SK-N-SH (cell line): ENCODE results near the gene BAG3. TPM values are rescaled to one million over a fixed set of nuclear protein-coding genes. Genes with fewer than 3 reads are reported as not detected.
A peak's percentile ranks its signal among the peaks of the same experiment; 100 is the strongest.

Experiments
- CTCF ChIA-PET: fragments of 300-600, 350-600 bp; formaldehyde crosslinking; extraction: SDS; loops from one replicate; lab custom pipeline; 2021; lab: Yijun Ruan, JAX
- POLR2A ChIA-PET: fragments of 350-600 bp; sonication (Branson Sonifier 250); formaldehyde crosslinking; extraction: SDS; loops from one replicate; lab custom pipeline; 2020; ENCODE audit warnings: antibody characterized with exemption, inconsistent platforms; lab: Yijun Ruan, JAX
- DNase-seq: peaks from one replicate; pipeline ENCODE4 v3.0.0; 2012
- H2AFZ ChIP-seq: fragments of 200-600 bp; sonication (generic); 2 replicates; pipeline ENCODE4 v1.8.1; 2016; ENCODE audit warnings: antibody characterized with exemption, mild to moderate bottlenecking, low read depth
- H3F3A ChIP-seq: fragments of 200-600 bp; sonication (generic); replicated peaks from 2 replicates; pipeline ENCODE3; 2016; ENCODE audit warnings: antibody characterized with exemption, mild to moderate bottlenecking; ENCODE audit not compliant: insufficient read depth
- H3K27ac ChIP-seq, 2 experiments: fragments of 200-500 bp in 1 of 2; fragments of 200-600 bp in 1 of 2; sonication (Bioruptor generic) in 1 of 2; sonication (generic), shearing (Covaris generic) in 1 of 2; 2 replicates each; pipeline versions ENCODE4 v1.5.1 to v1.6.1; 2014 to 2016; ENCODE audit warnings: low read depth in 2 of 2, inconsistent platforms in 1 of 2, low read length in 1 of 2, mild to moderate bottlenecking in 1 of 2, mixed read lengths in 1 of 2
- H3K27me3 ChIP-seq: fragments of 200-600 bp; sonication (generic), shearing (Covaris generic); 2 replicates; pipeline ENCODE4 v1.6.1; 2016; ENCODE audit warnings: mixed run types; ENCODE audit not compliant: insufficient read depth
- H3K36me3 ChIP-seq, 2 experiments: fragments of 200-500 bp in 1 of 2; fragments of 200-600 bp in 1 of 2; sonication (Bioruptor generic) in 1 of 2; sonication (generic) in 1 of 2; replicated peaks in 1 of 2; 2 replicates each; pipeline versions ENCODE3 to v1.5.1; 2014 to 2016; ENCODE audit warnings: low read length in 1 of 2, mild to moderate bottlenecking in 1 of 2; ENCODE audit not compliant: insufficient read depth in 2 of 2, control insufficient read depth in 1 of 2
- H3K4me1 ChIP-seq, 2 experiments: fragments of 200-500 bp in 1 of 2; fragments of 200-600 bp in 1 of 2; sonication (Bioruptor generic) in 1 of 2; sonication (generic), shearing (Covaris generic) in 1 of 2; 2 replicates each; pipeline versions ENCODE4 v1.5.1 to v1.6.1; 2014 to 2016; ENCODE audit warnings: low read depth in 1 of 2, low read length in 1 of 2, mixed run types in 1 of 2; ENCODE audit not compliant: insufficient read depth in 2 of 2, control insufficient read depth in 1 of 2
- H3K4me2 ChIP-seq: fragments of 200-600 bp; sonication (generic), shearing (Covaris generic); 2 replicates; pipeline ENCODE4 v1.6.1; 2017; ENCODE audit warnings: mixed run types
- H3K4me3 ChIP-seq, 2 experiments: fragments of 200-500 bp in 1 of 2; fragments of 200-600 bp in 1 of 2; sonication (Bioruptor generic) in 1 of 2; sonication (generic), shearing (Covaris generic) in 1 of 2; 2 replicates each; pipeline versions ENCODE4 v1.5.1 to v1.8.1; 2014 to 2016; ENCODE audit warnings: low read depth in 2 of 2, inconsistent platforms in 1 of 2, low read length in 1 of 2, mild to moderate bottlenecking in 1 of 2, mixed read lengths in 1 of 2, moderate library complexity in 1 of 2
- H3K79me2 ChIP-seq: fragments of 200-600 bp; sonication (generic); 2 replicates; pipeline ENCODE4 v1.8.1; 2017; ENCODE audit warnings: mild to moderate bottlenecking; ENCODE audit not compliant: insufficient read depth
- H3K9ac ChIP-seq: fragments of 200-600 bp; sonication (generic); 2 replicates; pipeline ENCODE4 v1.6.1; 2017; ENCODE audit warnings: mixed run types
- H3K9me2 ChIP-seq: fragments of 200-600 bp; sonication (generic); 2 replicates; pipeline ENCODE4 v1.6.1; 2017; ENCODE audit warnings: mixed run types
- H3K9me3 ChIP-seq: fragments of 200-600 bp; sonication (generic); 2 replicates; pipeline ENCODE4 v1.6.1; 2017; ENCODE audit warnings: mixed run types, mild to moderate bottlenecking, moderate library complexity
- H4K20me1 ChIP-seq: fragments of 200-600 bp; sonication (generic); 2 replicates; pipeline ENCODE4 v1.6.1; 2017; ENCODE audit warnings: mild to moderate bottlenecking, mixed run types; ENCODE audit not compliant: insufficient read depth
- CTCF ChIP-seq: fragments of 200-600 bp; sonication (generic); IDR thresholded peaks from 2 replicates; pipeline ENCODE4 v1.6.1; 2017; ENCODE audit warnings: antibody characterized with exemption, mild to moderate bottlenecking, moderate library complexity
- ELF1 ChIP-seq: IDR thresholded peaks from 2 replicates; pipeline ENCODE4 v1.4.0; 2012
- EZH2phosphoT487 ChIP-seq: fragments of 200-600 bp; sonication (generic); IDR thresholded peaks from 2 replicates; pipeline ENCODE4 v1.6.1; 2017; ENCODE audit warnings: low read depth, mixed run types, mild to moderate bottlenecking, antibody characterized with exemption, moderate library complexity, borderline replicate concordance
- FOSL2 ChIP-seq: IDR thresholded peaks from 2 replicates; pipeline ENCODE4 v1.4.0; 2012; ENCODE audit warnings: low read depth, mild to moderate bottlenecking, moderate library complexity, borderline replicate concordance
- IRF3 ChIP-seq: fragments of 150-350 bp; IDR thresholded peaks from 2 replicates; pipeline ENCODE4 v1.6.1; 2016; ENCODE audit warnings: mild to moderate bottlenecking, low read depth, low read length
- JUND ChIP-seq: IDR thresholded peaks from 2 replicates; pipeline ENCODE4 v1.4.0; 2012
- MXI1 ChIP-seq: IDR thresholded peaks from 2 replicates; pipeline ENCODE4 v1.6.1; 2012; ENCODE audit warnings: mild to moderate bottlenecking, low read depth, low read length, improper control_type of control experiment
- REST ChIP-seq: IDR thresholded peaks from 2 replicates; pipeline ENCODE4 v1.6.1; 2012; ENCODE audit warnings: mild to moderate bottlenecking, low read depth, low read length, moderate library complexity
- RFX5 ChIP-seq: IDR thresholded peaks from 2 replicates; pipeline ENCODE4 v1.6.1; 2012; ENCODE audit warnings: mild to moderate bottlenecking, improper control_type of control experiment, low read length
- RXRA ChIP-seq: IDR thresholded peaks from 2 replicates; pipeline ENCODE4 v1.4.0; 2012; ENCODE audit warnings: low read depth, mild to moderate bottlenecking, borderline replicate concordance
- TCF12 ChIP-seq: IDR thresholded peaks from 2 replicates; pipeline ENCODE4 v1.4.0; 2012
- WGBS: methylation state at CpG from one replicate; pipeline ENCODE4 v1.1.6; 2017; ENCODE audit warnings: low lambda C conversion rate; 5-methylcytosine and 5-hydroxymethylcytosine counted together
- polyA plus RNA-seq, 3 experiments: library from polyadenylated mRNA; depleted of rRNA; stranded (reverse); fragments of >200 nt; gene quantifications; 2 replicates each; pipeline ENCODE4 v1.2.3, GENCODE V29; 2012

Gene BAG3
- polyA plus RNA-seq, 1 of the 3 experiments (the other 2 are of a cell fraction): 9.2 TPM

- Histone ChIP-seq H3K9me2 (no peaks in the 10 kb centered on the region), H3K4me2 (no peak overlapping the region), H3K9ac (no peak overlapping the region), H3K27ac (no peak overlapping the region), H3K79me2 (peaks cover 77% of the 10 kb centered on the region), H4K20me1 (peaks cover 13% of the 10 kb centered on the region), H3F3A (peaks cover 35% of the 10 kb centered on the region), H3K9me3 (no peaks in the 10 kb centered on the region), H3K4me3 (no peak overlapping the region), H3K4me1 (peaks cover 14 to 56% of the 10 kb centered on the region in 2 experiments; a peak in 3 of 4 replicates), H2AFZ (no peak overlapping the region), H3K36me3 (peaks cover 33 to 51% of the 10 kb centered on the region in 2 experiments), H3K27me3 (no peaks in the 10 kb centered on the region)
- POLR2A ChIA-PET: no interaction called here
- no peak for DNase-seq
- TF ChIP-seq FOSL2 (no peak), EZH2phosphoT487 (no peak), REST (no peak), RXRA (no peak), IRF3 (no peak), ELF1 (no peak), RFX5 (no peak), MXI1 (no peak), JUND (no peak)
- CTCF ChIA-PET: interaction anchor here (1.7 to 4.2 kb wide), 2 partner anchors 14 to 64 kb away, joined by 6 to 32 read pairs; no protein-coding TSS in a partner anchor
- WGBS: over 99% methylated on average over 16 of the region's 23 CpGs
Observed at GRCh38 chr10:119672291-119672690, 21.1 kb downstream of the BAG3 start.

- Histone ChIP-seq H3K9me2 (no peaks in the 10 kb centered on the region), H3K36me3 (peaks cover 33 to 59% of the 10 kb centered on the region in 2 experiments), H3K27ac (no peak overlapping the region), H3K4me1 (peaks cover 4 to 49% of the 10 kb centered on the region in 2 experiments; a peak in 3 of 4 replicates), H3K4me3 (no peak overlapping the region), H4K20me1 (peaks cover 9% of the 10 kb centered on the region), H3K79me2 (peaks cover 78% of the 10 kb centered on the region), H3F3A (peaks cover 35% of the 10 kb centered on the region), H3K4me2 (no peak overlapping the region), H3K9ac (no peak overlapping the region), H3K9me3 (no peaks in the 10 kb centered on the region), H3K27me3 (no peaks in the 10 kb centered on the region), H2AFZ (no peak overlapping the region)
- 77% methylated on average over 4 of the region's 4 CpGs for WGBS
- DNase-seq: no peak
- POLR2A ChIA-PET: no interaction called here
- TF ChIP-seq CTCF: no peak
- TF ChIP-seq TCF12: peak; percentile 29; the same call in 1 of the 2 replicates
- CTCF ChIA-PET: interaction anchor here (1.6 to 4.2 kb wide), 3 partner anchors 9 to 65 kb away, joined by 3 to 32 read pairs (median 6); no protein-coding TSS in a partner anchor
Observed at GRCh38 chr10:119673271-119673670, 22.1 kb downstream of the BAG3 start.
